ENCODE results near the gene GLIPR1L1.

- no peak for TF ChIP-seq POLR2AphosphoS5 (IDR thresholded peaks at IDR 0.05; ENCODE audit: low read depth, low read length)
- TF ChIP-seq EGR1 (IDR thresholded peaks at IDR 0.05; ENCODE audit: low read depth): no peak
- TF ChIP-seq CTCF (IDR thresholded peaks at IDR 0.05 in 2 of 3, conservative IDR thresholded peaks at IDR 0.05 in 1 of 3; ENCODE audit: borderline replicate concordance in 1 of 3, insufficient read depth in 1 of 3, low read depth in 2 of 3, low read length in 2 of 3): no peak
- no peak for TF ChIP-seq SP1 (IDR thresholded peaks at IDR 0.05; ENCODE audit: low read depth)
- TF ChIP-seq TCF7L2 (IDR thresholded peaks at IDR 0.05; ENCODE audit: borderline replicate concordance, extremely low read depth, insufficient read depth, insufficient read length): no peak
- TF ChIP-seq EZH2phosphoT487 (IDR thresholded peaks at IDR 0.05; ENCODE audit: borderline replicate concordance): no peak
- TF ChIP-seq EZH2 (IDR thresholded peaks at IDR 0.05): no peak
- TF ChIP-seq POLR2A (IDR thresholded peaks at IDR 0.05; ENCODE audit: borderline replicate concordance, extremely low read depth, insufficient read depth, insufficient read length): no peak
- no peak for TF ChIP-seq SIN3A (IDR thresholded peaks at IDR 0.05; ENCODE audit: low read depth)
- TF ChIP-seq YY1 (IDR thresholded peaks at IDR 0.05; ENCODE audit: extremely low read depth, insufficient replicate concordance, low read depth, low read length): no peak
These were observed 85.4 kb downstream of the GLIPR1L1 start for GRCh38 chr12:75419841-75420240.

All from HCT116 (cell line).